Hippocampal formation (tissue), 2 donors: ENCODE results near the gene SNRK.
"Not testable (repeated sequence)": the region's sequence is repeated elsewhere in the genome, so short reads cannot be mapped to it uniquely, and the experiment has no call there.

Experiments
- DNase-seq, 2 donors: peaks; one replicate each; lab custom pipeline; 2025; lab: John Stamatoyannopoulos, UW

Gene SNRK

DNA sequence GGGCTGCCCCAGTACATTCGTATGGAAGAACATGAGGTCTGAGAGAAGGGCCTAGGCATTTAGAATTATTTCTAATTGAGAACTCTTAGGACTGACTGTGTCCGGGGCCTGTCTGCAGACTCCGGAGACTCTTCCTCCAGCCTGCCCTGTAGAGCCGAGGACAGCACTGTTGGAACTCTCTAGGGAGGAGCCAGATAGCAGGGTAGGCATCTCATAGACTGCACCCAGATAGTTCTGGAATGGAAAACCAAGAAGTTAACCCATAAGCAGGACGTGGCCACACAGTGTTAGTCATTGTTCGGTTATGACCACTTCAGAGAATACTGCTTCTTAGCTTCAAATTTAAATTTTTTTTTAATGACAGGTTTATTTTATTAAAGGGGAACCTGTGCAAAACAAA lies 59.5 kb downstream of the SNRK start:
- DNase-seq: no peak

DNA sequence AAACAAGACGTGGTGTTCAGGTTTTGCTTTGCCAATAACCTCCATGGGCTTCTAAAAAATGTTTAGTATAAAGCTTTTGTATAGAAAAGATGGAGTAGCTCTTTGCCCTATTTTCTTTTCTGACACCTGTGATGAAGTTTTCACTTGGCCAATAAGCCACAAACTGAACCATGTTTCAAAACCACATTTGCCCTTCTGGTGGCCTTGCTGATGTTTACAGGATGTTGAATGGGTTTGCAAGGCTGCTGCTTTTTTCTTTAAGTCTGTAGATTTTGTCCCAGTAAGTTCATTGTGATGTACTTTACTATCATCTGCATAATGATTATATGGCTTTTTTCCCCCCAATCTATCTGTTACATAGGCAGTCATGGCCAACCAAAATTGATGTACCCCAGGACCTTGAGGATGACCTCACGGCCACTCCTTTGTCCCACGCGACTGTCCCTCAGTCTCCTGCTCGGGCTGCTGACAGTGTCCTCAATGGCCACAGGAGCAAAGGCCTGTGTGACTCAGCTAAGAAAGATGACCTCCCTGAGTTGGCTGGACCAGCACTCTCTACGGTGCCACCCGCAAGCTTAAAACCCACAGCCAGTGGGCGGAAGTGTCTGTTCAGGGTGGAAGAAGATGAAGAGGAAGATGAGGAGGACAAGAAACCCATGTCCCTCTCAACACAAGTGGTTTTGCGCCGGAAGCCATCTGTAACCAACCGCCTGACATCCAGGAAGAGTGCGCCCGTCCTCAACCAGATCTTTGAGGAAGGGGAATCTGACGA lies 60.8 kb downstream of the SNRK start:
- DNase-seq: no peak

DNA sequence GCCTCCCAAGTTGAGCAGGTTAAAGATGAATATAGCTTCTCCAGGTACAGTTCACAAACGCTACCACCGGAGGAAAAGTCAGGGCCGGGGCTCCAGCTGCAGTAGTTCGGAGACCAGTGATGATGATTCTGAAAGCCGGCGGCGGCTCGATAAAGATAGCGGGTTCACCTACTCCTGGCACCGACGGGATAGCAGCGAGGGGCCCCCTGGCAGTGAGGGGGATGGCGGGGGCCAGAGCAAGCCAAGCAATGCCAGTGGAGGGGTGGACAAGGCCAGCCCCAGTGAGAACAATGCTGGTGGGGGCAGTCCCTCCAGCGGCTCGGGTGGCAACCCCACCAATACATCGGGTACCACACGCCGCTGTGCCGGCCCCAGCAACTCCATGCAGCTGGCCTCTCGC lies 61.4 kb downstream of the SNRK start:
- no peak for DNase-seq

DNA sequence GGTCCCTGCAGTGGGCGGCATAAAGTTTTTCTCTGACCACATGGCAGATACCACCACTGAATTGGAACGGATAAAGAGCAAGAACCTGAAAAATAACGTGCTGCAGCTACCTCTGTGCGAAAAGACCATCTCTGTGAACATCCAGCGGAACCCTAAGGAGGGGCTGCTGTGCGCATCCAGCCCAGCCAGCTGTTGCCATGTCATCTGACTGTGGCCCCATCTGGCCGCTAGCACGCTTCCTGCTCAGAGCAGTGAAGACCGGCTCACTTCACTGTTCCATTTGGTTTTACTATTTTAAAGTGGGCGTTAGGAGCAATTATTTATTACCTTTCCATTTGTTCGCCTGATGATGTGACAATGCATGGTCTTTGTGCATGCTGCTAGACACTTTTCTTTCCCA lies 62.0 kb downstream of the SNRK start:
- DNase-seq: no peak

DNA sequence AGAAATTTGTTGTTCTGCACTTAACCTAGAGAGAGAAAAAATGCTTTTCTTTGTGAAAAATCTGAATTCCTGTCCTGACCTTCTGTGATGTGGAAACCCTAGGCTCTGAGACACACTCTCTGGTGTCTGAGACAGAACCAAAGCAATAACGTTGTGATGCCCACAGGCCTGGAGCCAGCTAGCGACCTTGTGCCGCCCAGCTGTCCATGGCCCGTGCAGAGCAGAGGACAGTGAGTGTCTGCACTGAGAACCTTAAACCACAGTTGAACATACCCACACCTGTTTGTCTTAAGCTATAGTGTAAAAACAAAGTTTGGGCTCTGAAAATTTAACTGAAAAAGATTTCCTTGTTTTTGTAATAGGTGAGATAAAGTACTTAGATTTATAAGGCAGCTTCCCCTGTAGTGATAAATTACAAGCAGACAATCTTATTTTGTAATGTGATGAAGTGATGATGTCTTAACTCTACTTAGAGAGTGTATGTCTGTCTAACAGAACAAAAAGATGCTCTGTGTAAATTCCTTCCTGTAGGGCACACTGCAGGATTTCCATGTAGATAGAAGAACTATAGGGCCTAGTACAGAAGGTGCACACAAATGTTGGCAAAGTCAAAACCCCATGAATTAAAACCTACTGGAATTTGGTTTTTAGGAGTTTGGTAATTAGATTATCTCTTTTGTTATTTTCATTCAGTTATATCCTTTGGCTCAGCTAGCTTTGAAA lies 62.7 kb downstream of the SNRK start:
- DNase-seq: no peak

DNA sequence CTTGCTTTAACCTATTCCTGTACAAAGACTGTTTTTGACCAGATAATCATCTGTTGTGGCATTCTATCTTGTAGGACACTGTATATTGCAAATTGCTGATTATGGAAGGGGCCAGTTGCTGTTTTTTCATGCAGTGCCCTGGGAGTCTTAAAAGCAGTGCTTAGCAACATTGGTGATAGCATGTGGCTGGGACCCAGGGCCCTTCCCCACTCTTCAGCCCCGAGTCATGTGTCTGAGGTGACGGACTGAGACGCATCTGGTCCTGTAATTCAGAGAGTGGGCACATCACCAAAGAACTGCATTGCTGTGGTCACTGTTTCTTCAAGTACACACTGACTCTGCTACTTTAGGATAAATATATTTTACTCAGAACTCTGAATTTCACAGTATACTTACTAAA lies 63.4 kb downstream of the SNRK start:
- DNase-seq: no peak

DNA sequence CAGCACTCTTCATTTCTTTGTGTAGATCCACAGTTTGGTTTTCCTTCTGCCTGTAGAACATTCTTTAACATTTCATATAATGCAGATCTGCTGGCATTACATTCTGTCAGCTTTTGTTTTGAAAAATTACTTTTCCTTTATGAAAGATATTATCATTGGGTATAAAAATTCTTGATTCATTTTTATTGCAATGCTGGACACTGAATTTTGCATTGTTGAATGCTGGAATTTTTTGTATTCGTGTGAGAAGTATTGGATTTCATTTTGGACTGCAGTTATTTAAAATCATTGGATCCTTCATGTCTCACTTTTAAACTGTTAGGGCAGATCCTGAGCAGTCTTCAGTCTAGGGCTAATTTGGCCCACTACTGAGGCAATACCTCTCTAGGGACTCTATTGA lies 67.1 kb downstream of the SNRK start:
- no peak for DNase-seq

DNA sequence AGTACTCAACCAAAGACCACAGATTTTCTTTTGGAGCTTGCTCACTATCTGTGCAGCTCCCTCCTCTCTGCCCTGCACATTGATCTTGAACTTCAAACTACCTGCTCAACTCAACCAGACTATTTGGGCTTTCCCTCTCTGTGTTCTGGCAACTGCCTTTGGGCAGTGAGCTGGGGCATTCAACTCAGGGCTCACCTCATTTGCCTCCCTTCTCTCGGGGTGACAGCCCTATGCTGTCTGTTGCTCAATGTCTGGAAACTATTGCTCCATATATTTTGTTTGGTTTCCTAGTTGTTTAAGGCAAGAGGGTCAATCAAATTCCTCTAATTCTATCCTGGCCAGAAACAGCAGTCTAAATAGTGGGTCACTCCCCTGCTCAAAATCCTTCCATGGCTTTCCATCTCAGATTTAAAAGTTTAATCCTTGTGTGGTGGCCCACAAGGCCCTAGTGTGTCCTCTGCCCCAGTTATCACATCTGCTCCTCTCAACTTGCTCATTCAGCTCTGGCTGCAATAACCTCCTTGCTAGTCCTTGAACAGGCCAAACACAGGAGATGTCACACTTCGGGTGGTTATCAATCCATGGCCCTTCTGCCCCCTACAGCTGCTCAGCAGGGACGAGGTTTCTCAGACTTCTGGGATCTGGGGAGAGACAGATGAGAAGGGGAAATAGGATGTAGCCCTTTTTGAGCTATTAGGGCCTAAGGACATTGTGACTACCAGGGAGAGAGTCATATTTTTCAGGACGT lies 67.8 kb downstream of the SNRK start:
- no peak for DNase-seq

DNA sequence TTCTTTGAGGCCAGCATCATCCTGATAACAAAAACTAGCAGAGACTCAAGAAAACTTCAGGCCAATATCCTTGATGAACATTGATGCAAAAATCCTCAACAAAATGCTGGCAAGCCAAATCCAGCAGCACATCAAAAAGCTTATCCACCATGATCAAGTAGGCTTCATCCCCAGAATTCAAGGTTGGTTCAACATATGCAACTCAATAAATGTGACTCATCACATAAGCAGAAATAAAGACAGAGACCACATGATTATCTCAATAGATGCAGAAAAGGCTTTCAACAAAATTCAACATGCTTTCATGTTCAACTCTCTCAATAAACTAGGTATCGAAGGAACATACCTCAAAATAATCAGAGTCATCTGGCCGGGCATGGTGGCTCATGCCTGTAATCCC lies 69.7 kb downstream of the SNRK start:
- not testable (repeated sequence) for DNase-seq

DNA sequence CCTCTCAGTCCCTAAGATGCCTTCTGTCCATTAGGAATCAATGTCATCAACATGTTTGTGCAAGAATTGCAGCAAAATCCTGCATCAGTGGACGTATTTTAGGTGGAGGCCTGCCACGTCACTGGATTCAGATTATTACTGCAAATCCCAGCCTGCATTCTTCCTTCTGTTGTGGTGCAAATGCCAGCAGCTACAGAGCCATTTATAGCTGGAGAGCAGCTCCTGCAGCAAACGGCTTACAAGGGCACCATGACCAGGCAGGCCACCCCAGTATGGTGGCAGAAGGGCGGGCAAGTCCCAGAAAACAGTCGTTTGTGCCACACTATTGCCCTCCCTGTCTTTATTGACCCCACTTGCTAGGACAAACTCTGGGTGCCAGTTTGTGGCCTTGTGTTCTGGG lies 74.7 kb downstream of the SNRK start:
- DNase-seq: no peak

DNA sequence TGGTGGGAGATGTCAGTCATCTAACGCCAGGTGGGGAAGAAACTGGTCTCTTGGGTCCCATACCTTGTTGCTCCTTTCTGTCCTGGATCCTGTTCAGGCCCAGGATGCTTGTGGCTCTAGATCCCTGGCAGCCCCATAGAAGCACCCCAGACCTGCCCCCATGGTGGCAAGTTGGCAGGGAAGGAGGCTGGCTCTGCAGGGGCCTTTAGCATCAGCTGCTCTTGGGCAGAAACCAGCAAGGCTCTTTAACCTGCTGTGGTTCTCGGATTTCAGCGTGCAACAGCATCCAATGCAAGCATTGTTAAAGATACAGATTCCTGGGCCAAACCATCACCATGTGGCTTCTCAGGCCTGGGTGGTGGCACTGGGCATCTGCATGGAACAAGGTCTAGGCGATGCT lies 75.8 kb downstream of the SNRK start:
- DNase-seq: no peak

DNA sequence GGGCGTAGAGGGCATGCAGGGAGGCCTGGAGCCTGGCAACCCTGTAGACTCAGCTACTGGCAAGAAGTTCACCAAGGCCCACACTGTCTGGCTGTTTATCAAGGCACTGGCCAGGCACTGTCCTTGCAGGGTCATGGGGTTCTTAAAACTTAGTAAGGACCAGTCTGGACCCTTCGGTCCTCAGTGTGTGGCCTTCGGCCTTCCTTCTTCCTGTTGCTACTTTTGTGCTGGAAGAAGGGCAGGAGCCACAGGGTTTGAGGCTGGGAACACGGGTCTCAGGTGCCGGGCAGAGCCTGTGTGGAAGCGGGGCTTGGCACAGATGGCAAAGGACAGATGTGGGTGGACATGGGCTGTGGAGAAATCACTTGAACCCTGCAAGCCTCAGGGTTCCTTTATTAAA lies 76.6 kb downstream of the SNRK start:
- DNase-seq: no peak

DNA sequence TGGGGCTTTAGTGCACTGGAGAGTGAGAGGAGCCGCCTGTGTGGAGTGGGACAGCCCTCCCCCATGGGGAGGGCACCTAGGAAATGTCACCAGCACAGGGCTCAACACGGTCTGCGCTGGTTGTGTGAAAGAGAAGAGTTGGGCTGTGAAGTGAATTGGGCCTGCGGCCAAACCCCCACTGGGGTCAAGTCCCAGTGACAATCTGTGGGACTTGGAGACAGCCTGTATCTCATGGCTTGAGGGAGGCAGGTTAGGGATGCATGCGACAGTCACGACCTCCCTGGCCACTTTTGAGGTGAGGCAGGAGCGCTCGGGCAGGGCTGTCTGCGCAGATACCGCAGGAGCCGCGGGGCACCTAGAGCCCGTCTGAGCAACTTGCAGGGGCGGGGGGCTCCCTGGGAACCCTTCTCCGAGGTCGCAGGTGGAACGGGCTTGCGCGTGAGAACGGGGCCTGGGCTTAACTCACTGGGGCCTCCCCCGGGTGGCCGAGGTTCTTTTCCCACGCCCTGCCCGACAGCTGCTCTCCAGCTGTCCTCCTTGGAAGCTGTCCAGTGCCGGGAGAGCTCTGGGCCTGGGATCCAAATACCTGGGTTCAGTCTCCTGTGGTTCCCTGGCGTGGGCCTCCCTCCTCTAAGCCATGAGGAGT lies 77.4 kb downstream of the SNRK start:
- DNase-seq: no peak

DNA sequence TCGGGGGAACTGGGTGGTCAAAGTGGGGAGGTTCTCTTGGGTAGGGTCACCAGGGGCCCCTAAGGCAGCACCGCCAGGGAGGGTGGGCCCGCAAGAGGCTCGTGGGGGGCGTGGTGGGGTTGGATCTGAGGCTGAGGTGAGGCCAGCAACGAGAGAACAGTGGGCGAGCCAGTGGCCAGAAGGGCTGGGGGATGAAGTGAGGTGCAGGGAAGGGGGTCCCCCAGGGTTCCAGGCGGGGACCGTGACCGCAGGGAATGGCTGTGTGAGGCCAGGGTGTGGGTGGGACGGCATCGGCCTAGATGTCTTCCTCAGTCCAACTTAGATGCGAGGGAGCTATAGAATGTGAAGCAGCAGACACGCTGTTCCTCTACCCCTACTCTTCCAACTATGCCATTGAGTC lies 78.2 kb downstream of the SNRK start:
- no peak for DNase-seq

DNA sequence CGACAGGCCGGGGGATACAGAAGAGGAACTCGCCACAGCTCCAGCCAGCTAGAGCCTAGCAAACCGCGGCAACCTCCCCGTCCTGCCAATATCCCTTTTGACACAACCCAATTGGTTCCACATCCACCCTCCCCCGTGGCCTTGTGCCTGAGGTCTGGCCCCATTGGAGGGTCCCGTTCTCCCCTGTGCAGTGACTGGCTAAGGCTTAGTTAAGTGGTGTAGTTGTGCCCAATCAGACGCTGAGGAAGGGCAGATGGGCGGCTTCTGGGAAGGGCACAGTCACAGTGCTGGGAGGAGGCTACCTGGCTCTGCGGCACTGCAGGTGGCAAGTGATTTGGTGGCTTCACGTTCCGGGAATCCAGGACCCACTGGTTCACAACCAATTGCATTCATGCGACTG lies 78.6 kb downstream of the SNRK start:
- no peak for DNase-seq

DNA sequence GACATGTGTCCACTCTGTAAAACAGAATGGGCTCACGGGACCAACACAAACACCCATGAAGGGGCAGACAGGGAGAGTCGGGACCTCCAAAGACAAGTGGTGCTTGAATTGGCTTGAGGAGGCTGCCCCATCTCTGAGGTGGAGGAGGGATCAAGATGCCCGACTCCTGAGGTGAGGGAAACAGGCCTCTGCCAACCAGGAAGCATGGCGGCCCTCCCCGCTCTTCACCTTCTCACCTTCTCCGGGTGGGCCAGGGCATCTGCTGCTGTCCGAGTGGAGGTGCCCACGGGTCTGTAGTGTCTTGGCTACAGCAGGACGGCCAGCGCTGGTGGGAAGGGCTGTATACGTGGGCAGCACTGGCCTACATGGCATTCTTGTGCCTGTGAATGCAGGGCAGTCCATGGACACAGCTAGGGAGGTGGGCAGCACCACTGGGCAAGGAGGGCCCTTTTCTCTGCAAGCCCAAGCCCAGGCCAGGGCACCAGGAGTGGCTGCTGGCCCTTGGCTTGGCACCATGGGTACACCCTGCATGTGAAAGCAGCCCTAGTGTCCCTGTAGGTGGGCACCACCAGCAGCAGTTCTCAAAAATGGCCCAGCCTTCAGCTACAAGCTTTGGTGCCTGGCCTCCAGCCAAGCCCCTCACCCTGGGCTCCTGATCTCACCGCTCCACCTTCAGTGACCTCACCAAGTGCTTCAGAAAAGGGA lies 79.4 kb downstream of the SNRK start:
- DNase-seq: no peak

DNA sequence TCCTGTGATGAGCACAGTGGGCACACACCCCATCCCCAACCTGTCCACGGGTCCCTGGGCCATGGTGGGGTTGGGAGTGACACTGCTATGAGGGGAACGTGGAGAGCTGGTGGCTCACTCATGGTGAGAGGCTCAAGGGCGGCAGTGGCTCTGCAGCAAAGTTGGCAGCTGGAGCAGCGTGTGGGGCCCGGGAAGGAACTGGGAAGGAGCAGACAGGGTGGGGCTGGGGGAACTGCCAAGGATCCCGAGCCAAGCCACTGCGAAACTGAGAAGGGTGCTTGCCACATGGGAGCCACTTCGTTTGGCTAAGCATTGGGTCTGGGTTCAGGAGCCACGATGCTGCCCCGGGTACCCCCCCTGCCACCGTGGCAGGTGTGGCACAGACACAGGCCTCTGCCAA lies 80.1 kb downstream of the SNRK start:
- DNase-seq: no peak

DNA sequence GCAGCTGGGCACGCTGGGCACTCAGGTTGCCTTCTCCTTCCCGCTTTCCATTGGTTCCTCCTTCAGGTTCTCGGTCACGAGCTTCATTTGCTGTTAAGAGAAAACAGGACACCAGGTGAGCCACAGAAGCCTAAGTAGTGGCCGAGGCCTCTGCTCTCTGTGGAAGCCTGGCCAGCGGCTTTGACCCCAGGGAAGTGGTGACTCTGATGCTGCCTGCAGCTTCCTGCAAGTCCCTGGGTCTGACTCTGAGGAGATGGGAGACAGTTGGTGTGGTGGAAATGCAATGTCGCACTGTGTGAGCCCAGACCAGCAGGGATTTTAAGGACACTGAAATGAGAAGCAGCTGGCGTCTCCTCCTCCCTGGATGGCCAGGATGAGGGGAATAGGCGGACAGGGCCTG lies 80.5 kb downstream of the SNRK start:
- DNase-seq: no peak

DNA sequence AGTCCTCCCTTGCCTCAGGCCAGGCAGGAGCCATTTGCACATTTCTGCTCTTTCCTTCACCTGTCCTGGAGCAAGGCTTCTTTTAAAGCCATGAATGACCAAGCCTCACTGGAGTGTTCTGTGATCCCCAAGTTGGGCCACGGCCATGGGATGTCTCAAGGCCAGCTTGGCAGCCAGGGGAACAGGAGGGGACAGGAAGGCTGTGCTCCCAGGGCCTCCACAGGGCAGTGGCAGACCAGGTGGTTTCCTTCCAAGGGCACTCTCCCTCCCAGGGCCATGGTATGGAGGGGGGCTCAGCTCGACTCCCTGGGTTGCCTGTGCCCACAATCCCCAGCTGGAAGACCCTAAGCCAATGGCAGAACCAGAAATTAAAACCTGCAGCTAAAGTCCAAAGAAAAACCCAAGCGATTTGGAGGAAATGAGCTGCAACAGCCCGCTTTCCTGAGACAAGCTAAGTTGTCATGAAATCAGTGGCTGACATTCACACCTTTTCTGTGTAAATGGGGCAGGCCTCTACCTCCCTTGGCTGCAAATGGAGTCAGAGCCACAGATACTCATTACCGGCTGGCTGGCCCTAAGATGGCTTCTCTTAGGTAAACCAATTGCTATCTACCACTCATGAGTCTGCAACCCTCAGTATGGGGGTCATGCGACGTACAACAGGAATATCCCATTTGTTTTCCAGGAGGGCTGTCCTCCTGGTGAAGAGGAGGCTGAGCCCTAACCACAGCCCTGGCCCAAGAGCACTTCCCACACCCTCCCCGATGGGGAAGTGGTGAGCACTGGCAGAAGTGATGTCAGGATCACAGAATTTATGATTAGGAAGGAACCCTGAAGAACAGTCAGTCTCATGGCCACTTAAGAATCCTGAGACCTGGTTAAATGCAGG lies 83.3 kb downstream of the SNRK start:
- no peak for DNase-seq

DNA sequence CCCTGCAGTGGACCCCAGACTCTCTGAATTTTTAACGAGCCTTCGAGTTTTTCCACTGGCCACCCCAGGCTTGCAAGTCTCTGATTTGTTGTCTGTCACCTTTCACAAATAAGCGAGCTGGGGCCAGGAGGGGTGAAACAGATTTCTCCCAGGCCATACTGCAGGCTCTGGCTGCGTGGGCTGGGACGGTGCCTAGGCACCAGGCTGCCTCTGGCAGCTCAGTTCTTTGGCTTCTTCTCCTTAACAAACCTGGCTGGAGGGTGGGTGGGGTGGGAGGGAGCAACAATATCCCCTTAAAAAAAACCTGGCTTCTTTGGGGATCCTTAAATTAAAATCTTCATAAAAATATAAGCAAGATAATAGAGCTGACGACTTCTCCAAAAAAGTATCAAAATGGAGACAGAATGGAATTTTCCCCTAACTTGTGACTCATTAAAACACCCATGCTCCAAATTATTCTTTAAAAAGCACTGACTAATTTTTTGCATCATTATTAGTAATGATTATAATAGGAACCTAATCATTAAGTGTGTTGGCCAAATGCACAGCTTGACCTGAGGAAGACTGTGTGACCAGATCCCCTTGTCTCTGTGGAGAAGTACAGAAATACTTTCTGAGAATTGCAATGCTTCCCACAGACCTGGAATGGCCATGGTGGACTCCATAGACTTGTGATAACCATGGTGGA lies 84.1 kb downstream of the SNRK start:
- DNase-seq: no peak
